Nephron (organoid): ENCODE results near the gene KRTAP4-1.
"Not testable (repeated sequence)": the region's sequence is repeated elsewhere in the genome, so short reads cannot be mapped to it uniquely, and the experiment has no call there.

Source experiments
- H3K27ac Mint-ChIP-seq, 3 experiments: 2 replicates each; pipeline ENCODE4 v1.8.0; 2020; ENCODE audit warnings: mixed read lengths in 3 of 3, mild to moderate bottlenecking in 2 of 3, moderate library complexity in 1 of 3
- H3K27me3 Mint-ChIP-seq: 2 replicates; pipeline ENCODE4 v1.8.0; 2021; ENCODE audit warnings: low read depth, mild to moderate bottlenecking, moderate library complexity, mixed read lengths
- H3K36me3 Mint-ChIP-seq: 2 replicates; pipeline ENCODE4 v1.8.0; 2020; ENCODE audit warnings: low read depth, mixed read lengths
- H3K4me1 Mint-ChIP-seq: 2 replicates; pipeline ENCODE4 v1.8.0; 2020; ENCODE audit warnings: mixed read lengths
- H3K4me3 Mint-ChIP-seq, 3 experiments: 2 replicates each; pipeline ENCODE4 v1.8.0; 2020; ENCODE audit warnings: mild to moderate bottlenecking in 3 of 3, mixed read lengths in 3 of 3, moderate library complexity in 2 of 3
- H3K9me3 Mint-ChIP-seq: 2 replicates; pipeline ENCODE4 v1.8.0; 2020; ENCODE audit warnings: mixed read lengths
- TF ChIP-seq, protein P1 (sequence below), 3 experiments: fragments of 200-600 bp; sonication (generic); IDR thresholded peaks; one replicate each; pipeline ENCODE4 v1.5.0; 2021; ENCODE audit warnings: antibody characterized with exemption in 3 of 3; ENCODE audit not compliant: unreplicated experiment in 3 of 3

KRTAP4-1 gene

DNA sequence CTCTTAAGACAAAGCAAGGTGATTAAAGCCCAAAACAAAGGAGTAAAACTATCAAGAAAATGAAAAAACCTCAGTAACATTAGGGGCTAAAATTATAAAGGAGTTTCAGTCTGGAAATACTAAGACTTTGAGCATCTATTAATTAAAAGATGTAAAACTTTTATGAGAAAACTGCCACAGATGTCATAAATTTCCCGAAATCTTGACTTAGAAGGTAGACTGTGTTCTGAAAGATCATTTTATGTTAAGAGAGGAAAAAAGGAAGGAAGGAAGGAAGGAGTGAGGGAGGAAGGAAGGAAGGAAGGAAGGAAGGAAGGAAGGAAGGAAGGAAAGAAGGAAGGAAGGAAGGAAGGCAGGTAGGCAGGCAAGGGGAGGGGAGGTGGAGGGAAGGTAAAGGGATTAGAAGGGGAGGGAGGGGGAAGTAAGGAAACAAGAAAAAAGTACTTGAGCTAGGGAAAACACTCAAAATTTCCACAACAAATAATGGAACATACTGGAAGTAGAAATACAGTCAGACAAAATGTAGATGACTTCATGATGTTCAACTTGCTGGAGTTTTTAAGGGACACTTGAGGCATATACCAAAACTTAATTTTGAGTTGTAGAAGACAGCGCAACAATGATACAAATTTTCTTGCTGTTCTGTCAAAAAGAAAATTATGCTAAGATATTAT, 37.0 kb downstream of the KRTAP4-1 start:
- Mint-ChIP-seq H3K9me3 (peaks cover 16% of the 10 kb centered on the region), H3K4me3 (no peak overlapping the region), H3K27ac (no peak overlapping the region)

GRCh38 chr17:41145261-41145660, 39.5 kb downstream of the KRTAP4-1 start:
- H3K27ac Mint-ChIP-seq = no peak overlapping the region

More for the DNA sequence above, 37.0 kb downstream of the KRTAP4-1 start:
- TF ChIP-seq, protein P1, sequence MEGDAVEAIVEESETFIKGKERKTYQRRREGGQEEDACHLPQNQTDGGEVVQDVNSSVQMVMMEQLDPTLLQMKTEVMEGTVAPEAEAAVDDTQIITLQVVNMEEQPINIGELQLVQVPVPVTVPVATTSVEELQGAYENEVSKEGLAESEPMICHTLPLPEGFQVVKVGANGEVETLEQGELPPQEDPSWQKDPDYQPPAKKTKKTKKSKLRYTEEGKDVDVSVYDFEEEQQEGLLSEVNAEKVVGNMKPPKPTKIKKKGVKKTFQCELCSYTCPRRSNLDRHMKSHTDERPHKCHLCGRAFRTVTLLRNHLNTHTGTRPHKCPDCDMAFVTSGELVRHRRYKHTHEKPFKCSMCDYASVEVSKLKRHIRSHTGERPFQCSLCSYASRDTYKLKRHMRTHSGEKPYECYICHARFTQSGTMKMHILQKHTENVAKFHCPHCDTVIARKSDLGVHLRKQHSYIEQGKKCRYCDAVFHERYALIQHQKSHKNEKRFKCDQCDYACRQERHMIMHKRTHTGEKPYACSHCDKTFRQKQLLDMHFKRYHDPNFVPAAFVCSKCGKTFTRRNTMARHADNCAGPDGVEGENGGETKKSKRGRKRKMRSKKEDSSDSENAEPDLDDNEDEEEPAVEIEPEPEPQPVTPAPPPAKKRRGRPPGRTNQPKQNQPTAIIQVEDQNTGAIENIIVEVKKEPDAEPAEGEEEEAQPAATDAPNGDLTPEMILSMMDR (IDR thresholded peaks at IDR 0.05; ENCODE audit: unreplicated experiment in 3 of 3) = no peak
- Mint-ChIP-seq H3K27me3 (peaks cover 16% of the 10 kb centered on the region), H3K36me3 (no peaks in the 10 kb centered on the region), H3K4me1 (no peaks in the 10 kb centered on the region)

DNA sequence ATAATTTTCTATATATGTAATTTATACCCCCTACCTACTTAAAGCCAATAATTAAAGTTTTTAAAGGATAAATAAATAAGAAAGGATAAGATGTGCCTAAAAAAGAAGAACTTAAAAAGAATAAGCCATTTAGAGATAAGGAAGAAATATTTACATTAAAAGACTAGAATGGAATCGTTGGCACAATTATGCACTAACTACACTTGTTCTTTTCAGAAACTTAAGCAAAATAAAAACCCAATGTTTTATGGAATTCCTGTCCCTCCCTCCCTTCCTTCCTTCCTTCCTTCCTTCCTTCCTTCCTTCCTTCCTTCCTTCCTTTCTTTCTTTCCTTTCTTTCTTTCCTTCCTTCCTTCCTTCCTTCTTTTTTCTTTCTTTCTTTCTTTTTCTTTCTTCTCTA, 39.9 kb downstream of the KRTAP4-1 start:
- Mint-ChIP-seq H3K27ac (no peak overlapping the region), H3K27me3 (peaks cover 17% of the 10 kb centered on the region), H3K4me1 (no peaks in the 10 kb centered on the region), H3K4me3 (no peak overlapping the region), H3K36me3 (peaks cover under 1% of the 10 kb centered on the region), H3K9me3 (peaks cover 32% of the 10 kb centered on the region)
- TF ChIP-seq, protein P1 (IDR thresholded peaks at IDR 0.05; ENCODE audit: unreplicated experiment in 3 of 3) = no peak

More at GRCh38 chr17:41145261-41145660, 39.5 kb downstream of the KRTAP4-1 start:
- H3K27me3 Mint-ChIP-seq = peaks cover 17% of the 10 kb centered on the region
- H3K4me1 Mint-ChIP-seq = no peaks in the 10 kb centered on the region
- no peak overlapping the region for H3K4me3 Mint-ChIP-seq
- peaks cover 32% of the 10 kb centered on the region for H3K9me3 Mint-ChIP-seq
- TF ChIP-seq, protein P1 (IDR thresholded peaks at IDR 0.05; ENCODE audit: unreplicated experiment in 3 of 3) = no peak
- no peaks in the 10 kb centered on the region for H3K36me3 Mint-ChIP-seq

DNA sequence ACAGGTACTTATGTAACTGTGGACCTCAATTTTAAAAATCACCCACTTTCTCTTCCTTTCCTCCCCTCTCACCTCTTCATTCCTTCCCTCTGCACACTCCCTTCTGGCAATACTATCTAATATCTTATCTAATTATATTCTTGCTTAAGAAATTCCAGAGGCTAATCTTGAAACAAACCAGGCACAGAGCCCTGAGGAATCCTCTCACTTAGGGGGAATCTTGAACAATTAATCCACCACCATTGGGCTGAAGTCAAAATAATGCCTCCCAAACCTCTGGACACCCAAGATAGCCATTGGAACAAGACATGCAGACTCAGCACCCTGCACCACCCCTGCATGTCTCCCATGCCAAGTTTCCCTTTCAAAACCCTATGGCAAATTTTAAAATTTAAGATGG, 43.4 kb downstream of the KRTAP4-1 start:
- Mint-ChIP-seq H3K4me1 (no peaks in the 10 kb centered on the region), H3K27me3 (peaks cover 4% of the 10 kb centered on the region), H3K27ac (no peak overlapping the region), H3K9me3 (peaks cover 44% of the 10 kb centered on the region), H3K4me3 (no peak overlapping the region), H3K36me3 (peaks cover 4% of the 10 kb centered on the region)
- TF ChIP-seq, protein P1 (IDR thresholded peaks at IDR 0.05; ENCODE audit: unreplicated experiment in 3 of 3) = no peak

GRCh38 chr17:41140360-41141131, 44.2 kb downstream of the KRTAP4-1 start, which contains the start of gene KRTAP4-6:
KRTAP4-6 (minus strand) TSS chr17:41140544; CDS start chr17:41140487, 57 bp downstream.
- H3K9me3 Mint-ChIP-seq = peaks cover 44% of the 10 kb centered on the region
- peaks cover 7% of the 10 kb centered on the region for H3K27me3 Mint-ChIP-seq
- H3K4me3 Mint-ChIP-seq = no peak within 1 kb of the TSS
- TF ChIP-seq, protein P1 (IDR thresholded peaks at IDR 0.05; ENCODE audit: unreplicated experiment in 3 of 3) = no peak
- no peak within 1 kb of the TSS for H3K27ac Mint-ChIP-seq
- H3K36me3 Mint-ChIP-seq = peaks cover 4% of the 10 kb centered on the region
- H3K4me1 Mint-ChIP-seq = no peaks in the 10 kb centered on the region

- peaks cover 40% of the 10 kb centered on the region for H3K9me3 Mint-ChIP-seq
- H3K36me3 Mint-ChIP-seq, H3K4me1 Mint-ChIP-seq, H3K27me3 Mint-ChIP-seq, H3K27ac Mint-ChIP-seq, H3K4me3 Mint-ChIP-seq: not testable (repeated sequence)
Observed at GRCh38 chr17:41139865-41140264, 44.8 kb downstream of the KRTAP4-1 start.
